ENCODE results near the gene CTSZ.

The CTSZ gene

DNA sequence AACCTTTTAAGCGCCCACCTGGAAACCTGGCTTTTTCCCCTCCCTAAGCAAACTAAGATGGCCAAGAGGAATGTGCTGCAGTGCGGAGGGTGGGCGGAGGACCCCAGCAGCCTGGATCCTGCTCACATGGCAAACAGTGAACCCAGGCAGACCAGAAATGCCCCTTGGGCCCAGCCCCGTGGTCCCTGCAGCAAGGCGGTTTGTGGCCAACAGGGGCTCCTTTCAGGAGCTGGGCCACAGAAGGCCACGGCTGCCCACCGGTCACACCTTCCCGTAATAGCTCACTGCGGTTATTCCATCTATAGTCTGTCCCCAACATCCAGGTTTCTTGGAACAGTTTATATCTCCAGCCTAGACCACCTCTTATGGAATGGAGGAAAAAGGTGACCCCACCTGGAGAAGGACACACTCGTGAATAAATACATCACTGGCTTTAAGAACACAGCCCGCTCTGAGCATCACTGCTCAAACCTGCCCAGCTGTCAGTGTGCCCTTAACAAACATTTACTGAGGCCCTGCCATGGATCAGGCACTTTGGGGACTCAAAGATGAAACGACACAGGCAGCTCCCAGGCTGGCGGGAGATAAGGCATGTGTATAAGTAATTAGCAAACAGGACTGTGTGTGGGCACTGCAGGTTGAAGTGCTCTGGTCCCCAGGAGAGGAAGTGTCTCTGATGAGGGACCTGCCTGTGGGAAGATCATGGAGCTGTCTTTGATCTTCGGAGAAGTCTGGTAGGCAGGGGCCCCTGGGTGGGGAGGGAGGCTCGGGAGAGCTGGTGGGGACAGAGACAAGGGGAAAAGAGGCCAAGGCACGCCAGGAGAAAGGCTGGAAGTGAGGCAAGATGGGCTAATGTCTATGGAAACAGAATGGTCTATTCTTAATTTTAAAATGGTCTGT, 9.0 kb upstream of the CTSZ start:
- TF ChIP-seq CTCF (IDR thresholded peaks at IDR 0.05; ENCODE audit: borderline replicate concordance, extremely low read depth, low read length, poor library complexity, severe bottlenecking) (no peak), EZH2 (IDR thresholded peaks at IDR 0.05; ENCODE audit: borderline replicate concordance, low read depth, low read length, severe bottlenecking) (no peak)
- Histone ChIP-seq H3K4me2 (ENCODE audit: insufficient read depth, low read length) (no peak overlapping the region), H3K4me1 (ENCODE audit: insufficient read depth, low read length) (no peaks in the 10 kb centered on the region), H3K79me2 (ENCODE audit: insufficient read depth, low read length) (no peaks in the 10 kb centered on the region), H2AFZ (ENCODE audit: low read depth, low read length) (no peak overlapping the region), H4K20me1 (ENCODE audit: insufficient read depth, low read length) (peaks cover 18% of the 10 kb centered on the region), H3K27ac (ENCODE audit: low read length) (no peak overlapping the region), H3K9me3 (ENCODE audit: insufficient read depth, low read length, severe bottlenecking) (no peaks in the 10 kb centered on the region), H3K4me3 (ENCODE audit: low read depth in 1 of 2, low read length in 2 of 2) (no peak overlapping the region), H3K36me3 (ENCODE audit: insufficient read depth, low read length) (no peaks in the 10 kb centered on the region), H3K9ac (ENCODE audit: low read depth, low read length) (no peak overlapping the region), H3K27me3 (ENCODE audit: insufficient read depth, low read length, poor library complexity) (no peaks in the 10 kb centered on the region)
- DNase-seq (no peak), ATAC-seq (ENCODE audit: insufficient read depth, low read depth) (no peak)

- no peak overlapping the region for H3K4me3 ChIP-seq (ENCODE audit: low read depth in 1 of 2, low read length in 2 of 2)
- no peaks in the 10 kb centered on the region for H3K36me3 ChIP-seq (ENCODE audit: insufficient read depth, low read length)
- peaks cover 18% of the 10 kb centered on the region for H4K20me1 ChIP-seq (ENCODE audit: insufficient read depth, low read length)
- no peaks in the 10 kb centered on the region for H3K27me3 ChIP-seq (ENCODE audit: insufficient read depth, low read length, poor library complexity)
- no peak overlapping the region for H3K27ac ChIP-seq (ENCODE audit: low read length)
- no peaks in the 10 kb centered on the region for H3K9me3 ChIP-seq (ENCODE audit: insufficient read depth, low read length, severe bottlenecking)
- TF ChIP-seq CTCF (IDR thresholded peaks at IDR 0.05; ENCODE audit: borderline replicate concordance, extremely low read depth, low read length, poor library complexity, severe bottlenecking): no peak
- TF ChIP-seq EZH2 (IDR thresholded peaks at IDR 0.05; ENCODE audit: borderline replicate concordance, low read depth, low read length, severe bottlenecking): no peak
- H3K4me1 ChIP-seq (ENCODE audit: insufficient read depth, low read length): no peaks in the 10 kb centered on the region
- no peaks in the 10 kb centered on the region for H3K79me2 ChIP-seq (ENCODE audit: insufficient read depth, low read length)
- no peak overlapping the region for H3K4me2 ChIP-seq (ENCODE audit: insufficient read depth, low read length)
- DNase-seq: no peak
- H2AFZ ChIP-seq (ENCODE audit: low read depth, low read length): no peak overlapping the region
- ATAC-seq (ENCODE audit: insufficient read depth, low read depth): no peak
- H3K9ac ChIP-seq (ENCODE audit: low read depth, low read length): no peak overlapping the region
Observed at GRCh38 chr20:59015411-59015810, 8.4 kb upstream of the CTSZ start.

DNA sequence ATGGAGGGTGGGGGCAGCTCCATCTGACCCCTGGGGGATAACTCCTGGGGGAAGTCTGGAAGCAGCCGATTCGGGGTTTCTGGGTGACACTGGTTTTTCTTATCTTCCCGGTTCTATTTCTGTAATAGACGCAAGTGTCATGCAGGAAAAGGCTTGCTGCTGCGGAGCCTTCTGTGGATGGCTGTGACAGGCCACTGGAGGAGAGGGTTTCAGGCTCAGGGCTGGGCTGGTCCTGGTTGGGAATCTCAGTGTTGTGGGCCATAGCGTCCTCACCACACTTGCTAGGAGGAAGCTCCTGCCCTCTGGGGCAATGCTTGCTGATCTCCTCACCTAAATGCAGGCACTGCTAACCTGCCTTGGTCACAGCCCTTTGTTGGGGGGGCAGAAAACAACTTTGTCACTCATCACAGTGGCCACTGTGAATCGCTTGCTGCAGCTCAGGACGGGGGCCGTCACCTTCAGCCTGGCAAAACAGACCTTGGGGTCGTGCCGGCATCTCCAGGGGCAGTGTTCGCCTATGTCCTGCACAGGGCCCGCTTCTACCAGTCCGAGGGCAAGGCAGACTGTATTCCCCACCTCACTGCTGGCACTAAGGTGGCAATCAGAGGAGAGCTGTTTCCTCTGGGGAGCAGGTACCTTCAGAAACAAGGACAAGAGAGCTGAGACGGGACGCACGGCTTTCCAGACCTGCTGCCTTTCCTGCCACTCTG, 7.8 kb upstream of the CTSZ start:
- Histone ChIP-seq H3K4me2 (ENCODE audit: insufficient read depth, low read length) (no peak overlapping the region), H3K27ac (ENCODE audit: low read length) (no peak overlapping the region), H3K79me2 (ENCODE audit: insufficient read depth, low read length) (no peaks in the 10 kb centered on the region), H3K4me1 (ENCODE audit: insufficient read depth, low read length) (no peaks in the 10 kb centered on the region), H3K27me3 (ENCODE audit: insufficient read depth, low read length, poor library complexity) (no peaks in the 10 kb centered on the region), H3K9ac (ENCODE audit: low read depth, low read length) (no peak overlapping the region), H2AFZ (ENCODE audit: low read depth, low read length) (no peak overlapping the region), H3K4me3 (ENCODE audit: low read depth in 1 of 2, low read length in 2 of 2) (no peak overlapping the region), H3K9me3 (ENCODE audit: insufficient read depth, low read length, severe bottlenecking) (no peaks in the 10 kb centered on the region), H4K20me1 (ENCODE audit: insufficient read depth, low read length) (peaks cover 18% of the 10 kb centered on the region), H3K36me3 (ENCODE audit: insufficient read depth, low read length) (no peaks in the 10 kb centered on the region)
- no peak for TF ChIP-seq CTCF (IDR thresholded peaks at IDR 0.05; ENCODE audit: borderline replicate concordance, extremely low read depth, low read length, poor library complexity, severe bottlenecking)
- TF ChIP-seq EZH2 (IDR thresholded peaks at IDR 0.05; ENCODE audit: borderline replicate concordance, low read depth, low read length, severe bottlenecking): no peak
- ATAC-seq (ENCODE audit: insufficient read depth, low read depth) (no peak), DNase-seq (no peak)

Measured in DND-41 (cell line).